Measurements from ENCODE around the gene CACNB2.

Gene CACNB2

DNA sequence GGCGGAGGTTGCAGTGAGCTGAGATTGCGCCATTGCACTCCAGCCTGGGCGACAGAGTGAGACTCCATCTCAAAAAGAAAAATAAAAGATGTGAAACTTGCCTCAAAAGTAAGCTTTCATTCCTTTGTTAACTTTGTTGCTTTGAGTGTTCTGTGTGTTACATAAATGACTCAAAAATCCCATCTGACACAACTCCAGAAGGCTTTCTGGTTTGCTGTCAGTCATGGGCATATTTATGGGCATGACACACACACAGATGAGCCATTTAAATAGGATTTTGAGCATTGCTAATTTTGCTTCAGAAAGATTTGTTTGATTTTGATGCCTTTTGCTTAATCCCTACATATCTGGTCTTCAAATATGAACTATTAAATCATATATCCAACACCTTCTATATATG lies 82.6 kb downstream of the CACNB2 start:
- H3K27ac ChIP-seq (ENCODE audit: insufficient read depth, low read length, poor library complexity, severe bottlenecking), result no peak overlapping the region
- no peak overlapping the region for H3K4me3 ChIP-seq (ENCODE audit: insufficient read depth, low read depth, low read length, poor library complexity, severe bottlenecking)
- no peaks in the 10 kb centered on the region for H3K4me1 ChIP-seq (ENCODE audit: control insufficient read depth, insufficient read depth, low read length, poor library complexity, severe bottlenecking)
- no peaks in the 10 kb centered on the region for H3K36me3 ChIP-seq (ENCODE audit: control insufficient read depth, insufficient read depth, low read length)
- H3K27me3 ChIP-seq (replicated peaks; ENCODE audit: control insufficient read depth, insufficient read depth, low read length, poor library complexity, severe bottlenecking), result no peaks in the 10 kb centered on the region
- H3K9me3 ChIP-seq (ENCODE audit: control insufficient read depth, low read length), result no peaks in the 10 kb centered on the region
- DNase-seq, result no peak

DNA sequence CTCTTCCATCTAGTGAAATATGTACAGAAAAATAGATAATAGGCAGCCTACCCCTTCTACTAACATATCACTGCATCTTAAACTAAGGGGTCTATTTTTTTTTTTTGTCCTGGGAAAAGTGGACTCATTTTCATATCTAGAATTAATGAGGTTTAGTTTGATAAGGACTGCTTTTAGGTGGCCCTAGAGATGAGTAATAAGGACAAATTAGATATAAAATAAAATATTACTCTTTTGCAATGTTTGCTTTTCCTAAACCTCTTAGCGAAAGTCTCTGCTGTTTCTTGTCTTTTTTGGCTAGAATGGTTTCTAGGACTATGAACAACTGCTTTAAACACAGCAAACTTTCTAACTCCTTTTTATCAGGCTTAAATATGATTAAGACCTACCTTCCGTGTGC lies 83.7 kb downstream of the CACNB2 start:
- no peak for DNase-seq
- Histone ChIP-seq H3K4me3 (ENCODE audit: insufficient read depth, low read depth, low read length, poor library complexity, severe bottlenecking) (no peak overlapping the region), H3K27ac (ENCODE audit: insufficient read depth, low read length, poor library complexity, severe bottlenecking) (no peak overlapping the region), H3K27me3 (replicated peaks; ENCODE audit: control insufficient read depth, insufficient read depth, low read length, poor library complexity, severe bottlenecking) (no peaks in the 10 kb centered on the region), H3K4me1 (ENCODE audit: control insufficient read depth, insufficient read depth, low read length, poor library complexity, severe bottlenecking) (no peaks in the 10 kb centered on the region), H3K36me3 (ENCODE audit: control insufficient read depth, insufficient read depth, low read length) (no peaks in the 10 kb centered on the region), H3K9me3 (ENCODE audit: control insufficient read depth, low read length) (no peaks in the 10 kb centered on the region)

DNA sequence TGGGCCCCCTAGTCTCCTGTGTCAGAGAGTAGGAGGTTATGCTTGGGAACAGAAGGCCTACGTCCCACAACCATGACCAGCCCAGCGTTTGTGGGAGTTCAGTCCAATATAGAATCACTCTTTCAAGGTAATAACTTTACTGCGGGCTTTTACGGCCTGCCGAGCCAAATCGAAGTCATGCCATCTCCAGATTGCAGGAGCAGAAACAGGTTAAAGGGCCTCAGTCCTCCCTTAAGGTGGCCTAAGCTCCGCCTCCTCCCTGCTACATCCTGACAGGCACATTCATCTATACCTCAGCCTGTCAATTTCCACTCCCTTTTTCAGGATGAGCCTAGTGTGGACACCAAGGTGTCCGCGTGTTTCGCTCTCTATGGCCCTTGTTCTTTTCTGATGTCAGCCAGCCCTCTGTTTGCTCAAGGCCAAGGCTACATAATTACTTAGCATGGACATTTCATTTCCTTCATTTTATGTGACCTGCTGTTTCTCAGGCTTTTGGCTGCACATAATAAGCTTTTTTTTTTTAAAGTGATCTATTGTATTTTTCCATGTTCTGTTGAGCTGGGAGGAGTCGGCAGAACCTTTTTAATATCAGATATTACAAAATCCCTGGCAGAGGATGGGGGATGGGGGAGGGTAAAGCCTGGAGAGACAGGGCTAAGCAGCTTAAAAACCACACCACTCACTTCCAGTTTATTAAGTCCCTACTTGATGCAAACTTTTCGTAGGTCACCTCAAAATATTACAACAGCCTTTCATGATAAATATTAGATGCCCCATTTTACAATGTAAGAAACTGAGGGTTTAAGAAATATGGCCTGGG lies 84.6 kb downstream of the CACNB2 start:
- no peak for DNase-seq

DNA sequence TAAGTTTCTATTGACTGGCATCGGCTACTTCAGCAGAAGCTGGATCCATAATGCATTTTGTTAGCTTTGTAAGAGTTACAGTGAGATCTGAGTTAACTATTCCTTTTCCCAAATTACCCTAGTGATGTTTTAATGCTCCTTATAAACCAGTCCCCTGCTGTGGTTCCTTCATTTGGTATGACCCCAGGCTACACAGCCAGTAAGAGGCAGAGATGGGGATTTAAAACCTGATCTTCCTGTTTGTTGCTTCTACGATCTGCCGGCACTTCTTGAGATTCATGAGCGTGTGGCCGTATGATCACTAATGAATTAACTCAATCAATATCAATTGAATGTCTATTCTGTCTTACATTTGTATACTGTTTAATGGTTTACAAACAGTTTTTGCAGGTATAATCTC lies 86.1 kb downstream of the CACNB2 start:
- DNase-seq, result no peak
- Histone ChIP-seq H3K4me1 (ENCODE audit: control insufficient read depth, insufficient read depth, low read length, poor library complexity, severe bottlenecking) (no peaks in the 10 kb centered on the region), H3K27ac (ENCODE audit: insufficient read depth, low read length, poor library complexity, severe bottlenecking) (no peak overlapping the region), H3K27me3 (replicated peaks; ENCODE audit: control insufficient read depth, insufficient read depth, low read length, poor library complexity, severe bottlenecking) (no peaks in the 10 kb centered on the region), H3K36me3 (ENCODE audit: control insufficient read depth, insufficient read depth, low read length) (no peaks in the 10 kb centered on the region), H3K4me3 (ENCODE audit: insufficient read depth, low read depth, low read length, poor library complexity, severe bottlenecking) (no peak overlapping the region), H3K9me3 (ENCODE audit: control insufficient read depth, low read length) (no peaks in the 10 kb centered on the region)

More for the DNA sequence above, 84.6 kb downstream of the CACNB2 start:
- H3K9me3 ChIP-seq (ENCODE audit: control insufficient read depth, low read length), result no peaks in the 10 kb centered on the region
- H3K4me3 ChIP-seq (ENCODE audit: insufficient read depth, low read depth, low read length, poor library complexity, severe bottlenecking), result no peak overlapping the region
- no peaks in the 10 kb centered on the region for H3K4me1 ChIP-seq (ENCODE audit: control insufficient read depth, insufficient read depth, low read length, poor library complexity, severe bottlenecking)
- H3K27ac ChIP-seq (ENCODE audit: insufficient read depth, low read length, poor library complexity, severe bottlenecking), result no peak overlapping the region
- no peaks in the 10 kb centered on the region for H3K36me3 ChIP-seq (ENCODE audit: control insufficient read depth, insufficient read depth, low read length)
- H3K27me3 ChIP-seq (replicated peaks; ENCODE audit: control insufficient read depth, insufficient read depth, low read length, poor library complexity, severe bottlenecking), result no peaks in the 10 kb centered on the region

DNA sequence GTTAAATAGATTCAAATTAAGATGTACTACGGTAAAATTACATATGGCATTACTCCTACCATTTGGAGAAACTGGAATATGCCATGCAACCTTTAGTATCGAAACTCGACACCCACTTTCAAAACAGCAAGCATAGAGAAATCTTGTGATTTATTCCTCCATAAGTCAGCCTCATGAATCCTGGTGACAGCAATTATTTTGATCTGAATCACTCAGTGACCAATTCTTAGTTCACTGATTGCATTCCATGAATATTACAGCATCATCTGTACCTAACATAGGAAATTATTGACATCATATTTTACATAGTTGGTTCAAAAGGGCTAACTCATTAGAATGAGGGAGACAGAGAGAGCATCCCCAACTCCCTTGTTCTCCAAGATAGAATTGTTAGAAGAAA lies 89.6 kb downstream of the CACNB2 start:
- H3K9me3 ChIP-seq (ENCODE audit: control insufficient read depth, low read length), result no peaks in the 10 kb centered on the region
- DNase-seq, result no peak
- no peaks in the 10 kb centered on the region for H3K27me3 ChIP-seq (replicated peaks; ENCODE audit: control insufficient read depth, insufficient read depth, low read length, poor library complexity, severe bottlenecking)
- no peak overlapping the region for H3K4me3 ChIP-seq (ENCODE audit: insufficient read depth, low read depth, low read length, poor library complexity, severe bottlenecking)
- no peaks in the 10 kb centered on the region for H3K4me1 ChIP-seq (ENCODE audit: control insufficient read depth, insufficient read depth, low read length, poor library complexity, severe bottlenecking)
- no peaks in the 10 kb centered on the region for H3K36me3 ChIP-seq (ENCODE audit: control insufficient read depth, insufficient read depth, low read length)
- no peak overlapping the region for H3K27ac ChIP-seq (ENCODE audit: insufficient read depth, low read length, poor library complexity, severe bottlenecking)

DNA sequence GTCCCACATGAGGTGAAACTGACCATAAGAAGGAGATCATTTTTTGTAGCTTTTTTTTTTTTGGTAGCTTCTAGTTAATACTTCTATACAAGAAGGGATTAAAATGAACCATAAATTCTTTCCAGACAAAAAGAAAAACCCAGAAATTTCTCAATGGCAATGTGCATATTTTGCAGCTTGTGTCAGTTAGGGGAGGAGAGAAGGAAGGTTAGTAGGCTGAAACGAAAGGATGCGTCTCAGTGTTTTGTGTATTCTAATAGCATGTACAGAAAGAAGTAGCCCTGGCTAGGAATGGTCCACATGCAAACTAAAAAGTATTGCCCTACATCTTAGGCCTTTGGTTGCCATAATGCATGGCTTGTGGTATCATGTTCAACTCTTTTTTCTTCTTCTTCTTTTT lies 90.6 kb downstream of the CACNB2 start:
- Histone ChIP-seq H3K27me3 (replicated peaks; ENCODE audit: control insufficient read depth, insufficient read depth, low read length, poor library complexity, severe bottlenecking) (no peaks in the 10 kb centered on the region), H3K36me3 (ENCODE audit: control insufficient read depth, insufficient read depth, low read length) (no peaks in the 10 kb centered on the region), H3K4me3 (ENCODE audit: insufficient read depth, low read depth, low read length, poor library complexity, severe bottlenecking) (no peak overlapping the region), H3K9me3 (ENCODE audit: control insufficient read depth, low read length) (no peaks in the 10 kb centered on the region), H3K27ac (ENCODE audit: insufficient read depth, low read length, poor library complexity, severe bottlenecking) (no peak overlapping the region), H3K4me1 (ENCODE audit: control insufficient read depth, insufficient read depth, low read length, poor library complexity, severe bottlenecking) (no peaks in the 10 kb centered on the region)
- no peak for DNase-seq

DNA sequence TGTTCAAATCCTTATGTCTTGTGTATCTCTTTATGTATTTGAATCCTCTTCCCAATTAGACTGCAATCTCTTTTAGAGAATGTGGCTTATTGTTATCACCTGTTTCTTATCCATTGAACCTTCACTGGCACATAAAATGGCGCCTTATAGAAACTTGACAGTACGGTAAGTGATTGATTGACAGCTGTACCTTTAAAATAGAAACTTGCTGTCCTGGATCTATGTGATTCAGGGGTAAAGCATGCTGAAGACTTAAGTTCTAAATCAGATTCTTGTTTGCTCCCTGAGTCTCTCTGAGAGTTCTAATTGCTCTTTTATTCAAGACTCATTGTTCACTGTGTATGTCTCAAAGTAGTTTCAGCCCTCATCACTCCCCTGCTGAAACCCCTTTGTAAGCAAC lies 91.3 kb downstream of the CACNB2 start:
- Histone ChIP-seq H3K4me1 (ENCODE audit: control insufficient read depth, insufficient read depth, low read length, poor library complexity, severe bottlenecking) (no peaks in the 10 kb centered on the region), H3K9me3 (ENCODE audit: control insufficient read depth, low read length) (no peaks in the 10 kb centered on the region), H3K27ac (ENCODE audit: insufficient read depth, low read length, poor library complexity, severe bottlenecking) (no peak overlapping the region), H3K27me3 (replicated peaks; ENCODE audit: control insufficient read depth, insufficient read depth, low read length, poor library complexity, severe bottlenecking) (no peaks in the 10 kb centered on the region), H3K4me3 (ENCODE audit: insufficient read depth, low read depth, low read length, poor library complexity, severe bottlenecking) (no peak overlapping the region), H3K36me3 (ENCODE audit: control insufficient read depth, insufficient read depth, low read length) (no peaks in the 10 kb centered on the region)
- no peak for DNase-seq

DNA sequence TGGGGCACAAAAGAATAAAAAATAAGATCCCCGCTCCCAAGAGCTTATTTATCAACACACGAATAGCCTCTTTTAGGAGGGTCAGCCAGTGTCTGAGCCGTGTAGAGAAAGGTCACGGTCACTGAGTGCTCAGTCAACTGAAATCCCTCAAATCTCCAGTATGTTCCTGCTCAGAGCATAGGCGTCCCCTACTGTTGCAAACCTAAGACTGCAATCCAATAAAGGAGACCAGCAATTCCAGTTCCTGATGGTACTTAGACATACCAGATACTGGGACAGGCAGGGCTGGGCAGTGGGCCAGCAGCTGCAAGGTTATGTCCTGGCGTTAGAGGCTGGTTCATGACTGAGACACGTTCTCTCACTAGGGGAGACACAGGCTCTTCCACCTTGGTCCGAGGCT lies 93.6 kb downstream of the CACNB2 start:
- H3K9me3 ChIP-seq (ENCODE audit: control insufficient read depth, low read length), result no peaks in the 10 kb centered on the region
- H3K4me1 ChIP-seq (ENCODE audit: control insufficient read depth, insufficient read depth, low read length, poor library complexity, severe bottlenecking), result no peaks in the 10 kb centered on the region
- DNase-seq, result no peak
- no peaks in the 10 kb centered on the region for H3K36me3 ChIP-seq (ENCODE audit: control insufficient read depth, insufficient read depth, low read length)
- H3K4me3 ChIP-seq (ENCODE audit: insufficient read depth, low read depth, low read length, poor library complexity, severe bottlenecking), result no peak overlapping the region
- no peak overlapping the region for H3K27ac ChIP-seq (ENCODE audit: insufficient read depth, low read length, poor library complexity, severe bottlenecking)
- H3K27me3 ChIP-seq (replicated peaks; ENCODE audit: control insufficient read depth, insufficient read depth, low read length, poor library complexity, severe bottlenecking), result no peaks in the 10 kb centered on the region

DNA sequence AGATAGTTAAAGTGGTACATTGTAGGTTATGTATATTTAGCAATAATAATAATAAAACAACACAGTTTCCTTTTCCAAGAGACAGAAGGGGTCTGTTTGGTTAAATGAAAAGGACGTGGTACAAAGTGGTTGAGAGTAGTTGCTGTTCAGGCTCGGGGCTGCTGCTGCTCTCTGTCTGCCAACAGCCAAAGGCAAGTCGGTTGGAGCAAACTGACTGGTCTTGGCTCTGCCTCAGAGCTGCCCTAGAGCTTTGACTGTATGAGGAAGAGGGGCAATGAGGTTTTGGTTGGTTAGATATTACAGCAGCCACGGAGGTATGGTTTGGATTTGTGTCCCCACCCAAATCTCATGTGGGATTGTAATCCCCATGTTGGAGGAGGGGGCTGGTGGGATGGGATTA lies 95.3 kb downstream of the CACNB2 start:
- no peak for DNase-seq
- no peak overlapping the region for H3K27ac ChIP-seq (ENCODE audit: insufficient read depth, low read length, poor library complexity, severe bottlenecking)
- H3K36me3 ChIP-seq (ENCODE audit: control insufficient read depth, insufficient read depth, low read length), result no peaks in the 10 kb centered on the region
- H3K27me3 ChIP-seq (replicated peaks; ENCODE audit: control insufficient read depth, insufficient read depth, low read length, poor library complexity, severe bottlenecking), result no peaks in the 10 kb centered on the region
- H3K4me3 ChIP-seq (ENCODE audit: insufficient read depth, low read depth, low read length, poor library complexity, severe bottlenecking), result no peak overlapping the region
- no peaks in the 10 kb centered on the region for H3K9me3 ChIP-seq (ENCODE audit: control insufficient read depth, low read length)
- no peaks in the 10 kb centered on the region for H3K4me1 ChIP-seq (ENCODE audit: control insufficient read depth, insufficient read depth, low read length, poor library complexity, severe bottlenecking)

DNA sequence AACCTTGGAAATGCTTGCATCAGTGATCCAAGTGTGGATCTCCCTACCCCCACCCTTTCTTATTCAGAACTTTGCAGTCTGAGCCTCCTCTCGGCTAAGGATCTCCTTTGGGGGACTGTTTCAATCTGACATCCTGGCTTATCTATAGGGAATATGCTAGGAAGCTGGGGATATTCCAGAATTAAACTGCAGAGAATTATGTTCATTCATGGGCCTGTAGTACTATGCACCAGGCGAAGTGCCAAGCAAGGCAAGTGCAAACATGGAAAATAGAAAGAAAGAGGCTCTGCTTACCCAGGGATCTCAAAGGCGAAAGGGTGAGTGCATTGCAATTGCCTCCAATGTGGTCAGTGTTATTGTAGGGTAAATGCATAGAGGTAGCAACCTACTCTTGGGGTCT lies 96.5 kb downstream of the CACNB2 start:
- Histone ChIP-seq H3K4me3 (ENCODE audit: insufficient read depth, low read depth, low read length, poor library complexity, severe bottlenecking) (no peak overlapping the region), H3K9me3 (ENCODE audit: control insufficient read depth, low read length) (no peaks in the 10 kb centered on the region)

More for the DNA sequence above, 96.5 kb downstream of the CACNB2 start:
- H3K27ac ChIP-seq (ENCODE audit: insufficient read depth, low read length, poor library complexity, severe bottlenecking), result no peak overlapping the region
- H3K4me1 ChIP-seq (ENCODE audit: control insufficient read depth, insufficient read depth, low read length, poor library complexity, severe bottlenecking), result no peaks in the 10 kb centered on the region
- H3K36me3 ChIP-seq (ENCODE audit: control insufficient read depth, insufficient read depth, low read length), result no peaks in the 10 kb centered on the region
- no peaks in the 10 kb centered on the region for H3K27me3 ChIP-seq (replicated peaks; ENCODE audit: control insufficient read depth, insufficient read depth, low read length, poor library complexity, severe bottlenecking)
- DNase-seq, result no peak
